ENCODE data around the gene DPF3.

- TF ChIP-seq RARA (CRISPR knock-in tag; IDR thresholded peaks at IDR 0.05) (no peak), EZH2 (conservative IDR thresholded peaks at IDR 0.05; ENCODE audit: low read depth, low read length) (no peak), ATF3 (CRISPR knock-in tag; IDR thresholded peaks at IDR 0.05) (no peak), MLLT10 (CRISPR knock-in tag; IDR thresholded peaks at IDR 0.05) (no peak), ZNF780A (CRISPR knock-in tag; IDR thresholded peaks at IDR 0.05) (no peak), GABPA (IDR thresholded peaks at IDR 0.05; ENCODE audit: low read depth, low read length) (no peak), GABPA (CRISPR knock-in tag; IDR thresholded peaks at IDR 0.05; ENCODE audit: low read depth) (no peak)
Observed at GRCh38 chr14:72616811-72617210, 277.1 kb downstream of the DPF3 start.
